ENCODE results near the gene IL1RAPL2. TPM values are rescaled to one million over a fixed set of nuclear protein-coding genes. Genes with fewer than 3 reads are reported as not detected.
"Not testable (repeated sequence)": the region's sequence is repeated elsewhere in the genome, so short reads cannot be mapped to it uniquely, and the experiment has no call there.

The IL1RAPL2 gene
- polyA plus RNA-seq = not detected

DNA sequence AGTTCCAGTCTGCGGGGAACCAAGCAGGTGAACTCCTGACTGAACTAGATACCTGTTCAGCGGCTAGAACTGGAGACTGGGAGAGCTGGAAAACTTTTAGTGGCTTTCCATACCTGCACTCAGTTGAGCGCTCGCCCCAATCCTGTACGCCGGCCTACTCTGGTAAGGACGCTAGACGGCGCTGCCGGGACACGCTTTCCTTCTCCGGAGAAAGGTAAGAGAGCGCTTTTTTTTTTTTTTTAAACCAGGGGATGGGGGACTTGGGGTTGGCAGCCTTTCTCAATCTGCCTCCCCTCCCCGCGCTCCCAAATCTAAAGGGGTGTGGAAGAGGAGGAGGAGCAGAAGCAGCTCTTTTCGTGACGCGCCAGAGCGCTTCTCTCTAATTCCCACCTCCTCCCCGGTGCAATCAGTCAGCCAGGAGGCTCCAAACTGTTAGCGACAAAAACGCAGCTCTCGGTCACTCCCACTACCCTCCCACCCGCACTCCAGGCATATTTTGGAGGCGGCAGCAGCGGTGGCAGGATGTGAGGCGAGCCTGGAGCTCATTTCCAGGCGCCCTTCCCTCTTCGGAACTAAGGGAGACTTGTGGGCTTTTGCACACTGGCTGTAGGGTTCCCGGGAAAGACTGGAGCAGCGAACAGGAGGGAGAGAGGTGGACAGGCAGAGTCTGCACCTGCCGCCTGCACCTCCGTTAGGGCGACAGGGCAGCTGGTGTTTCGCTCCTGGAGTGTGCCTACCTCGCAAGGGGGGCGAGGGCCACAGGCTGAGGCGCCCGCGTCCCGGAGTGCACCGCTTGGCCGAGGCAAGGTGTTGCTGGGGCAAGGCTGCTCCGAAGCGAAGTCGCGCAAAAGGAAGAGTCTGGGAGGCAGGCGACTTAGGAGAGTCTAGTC, at the start of gene IL1RAPL2:
Gene IL1RAPL2, plus strand, starts transcription at position 409 of the 890 bp plus-strand sequence.
- Mint-ChIP-seq H3K9me3 (no peaks in the 10 kb centered on the region), H3K27me3 (peaks cover 7% of the 10 kb centered on the region), H3K4me1 (peaks cover 0 to 2% (median 0%) of the 10 kb centered on the region in 3 donors), H3K4me3 (no peak within 1 kb of the TSS), H3K27ac (no peak within 1 kb of the TSS), H3K36me3 (no peaks in the 10 kb centered on the region)

DNA sequence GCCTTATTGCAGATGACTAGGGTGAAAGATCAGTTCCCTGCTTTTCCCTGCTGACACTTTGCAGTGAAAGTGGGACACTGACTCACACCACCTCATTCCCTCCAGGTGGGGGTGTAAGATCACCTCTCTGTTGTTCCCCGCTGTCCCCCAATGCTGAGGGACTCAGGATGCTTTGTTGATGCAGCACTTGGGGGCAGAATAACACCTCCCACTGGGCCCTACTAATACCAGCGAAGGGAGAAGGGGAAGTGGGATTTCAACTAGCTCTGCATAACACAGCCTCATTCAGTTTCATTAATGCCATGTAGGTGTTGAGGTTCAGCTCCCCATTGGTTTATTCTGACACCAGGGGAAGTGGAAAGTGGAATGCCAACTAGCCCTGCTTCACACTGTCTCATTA, 43.6 kb upstream of the IL1RAPL2 start:
- Mint-ChIP-seq H3K36me3 (no peaks in the 10 kb centered on the region), H3K27ac (no peak overlapping the region), H3K4me3 (no peak overlapping the region), H3K27me3 (no peaks in the 10 kb centered on the region), H3K4me1 (no peaks in the 10 kb centered on the region), H3K9me3 (peaks cover 0 to 9% (median 1%) of the 10 kb centered on the region in 3 donors)

DNA sequence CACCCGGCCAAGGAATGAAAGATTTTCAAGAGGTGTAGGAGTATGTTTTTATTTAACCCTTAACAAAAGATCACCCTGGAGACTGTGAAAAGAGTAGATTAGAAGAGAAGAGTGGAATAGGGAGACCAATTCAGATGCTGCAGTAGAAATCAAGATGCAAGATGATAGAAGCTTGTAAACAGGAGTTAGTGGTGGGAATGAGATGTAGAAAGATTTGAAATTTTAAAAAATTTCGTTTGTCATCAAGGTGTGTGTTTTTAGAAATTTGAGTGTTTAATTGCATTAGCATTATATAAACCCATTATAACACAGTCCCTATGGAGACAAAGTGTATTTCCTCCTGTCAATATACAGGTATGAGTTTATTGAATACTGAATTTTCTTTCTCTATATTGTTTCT, 42.1 kb upstream of the IL1RAPL2 start:
- no peaks in the 10 kb centered on the region for H3K4me1 Mint-ChIP-seq
- no peak overlapping the region for H3K27ac Mint-ChIP-seq
- no peaks in the 10 kb centered on the region for H3K27me3 Mint-ChIP-seq
- H3K36me3 Mint-ChIP-seq = no peaks in the 10 kb centered on the region
- H3K4me3 Mint-ChIP-seq = no peak overlapping the region
- peaks cover 0 to 9% (median 1%) of the 10 kb centered on the region in 3 donors for H3K9me3 Mint-ChIP-seq

- H3K27me3 Mint-ChIP-seq = no peaks in the 10 kb centered on the region
- no peaks in the 10 kb centered on the region for H3K36me3 Mint-ChIP-seq
- H3K4me1 Mint-ChIP-seq = peaks cover 0 to 1% (median 0%) of the 10 kb centered on the region in 3 donors
Measured at GRCh38 chrX:104539081-104539480, 26.9 kb upstream of the IL1RAPL2 start.

GRCh38 chrX:104542447-104542846, 23.6 kb upstream of the IL1RAPL2 start:
- H3K4me3 Mint-ChIP-seq, H3K27ac Mint-ChIP-seq, H3K4me1 Mint-ChIP-seq, H3K36me3 Mint-ChIP-seq, H3K27me3 Mint-ChIP-seq: not testable (repeated sequence)
- H3K9me3 Mint-ChIP-seq = peaks cover 0 to 11% (median 4%) of the 10 kb centered on the region in 3 donors

More at GRCh38 chrX:104539081-104539480, 26.9 kb upstream of the IL1RAPL2 start:
- Mint-ChIP-seq H3K9me3 (peaks cover 0 to 6% (median 4%) of the 10 kb centered on the region in 3 donors), H3K4me3 (no peak overlapping the region), H3K27ac (no peak overlapping the region)

DNA sequence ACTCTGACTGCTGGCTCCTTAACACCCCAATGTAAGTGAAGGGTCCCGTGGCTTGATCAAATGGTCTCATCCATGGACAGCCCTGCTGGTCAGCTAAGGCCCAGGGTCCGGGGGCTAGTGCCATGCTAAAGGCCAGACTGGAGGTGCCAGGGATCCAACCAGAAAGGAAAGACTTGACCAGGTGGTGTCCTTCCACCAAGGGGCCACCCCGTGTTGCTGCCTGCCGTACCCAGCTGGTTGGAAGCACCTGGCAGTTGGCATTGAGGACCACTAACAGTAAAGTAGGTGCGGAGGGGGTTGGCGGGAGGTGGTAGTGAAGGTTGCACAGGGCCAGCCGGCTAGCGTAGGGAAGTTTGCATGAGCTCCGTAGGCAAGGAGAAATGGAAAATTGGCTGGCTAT, 1.7 kb upstream of the IL1RAPL2 start:
- H3K9me3 Mint-ChIP-seq = no peaks in the 10 kb centered on the region
- peaks cover 0 to 2% (median 0%) of the 10 kb centered on the region in 3 donors for H3K4me1 Mint-ChIP-seq
- H3K27me3 Mint-ChIP-seq = peaks cover 7% of the 10 kb centered on the region

GRCh38 chrX:104564921-104565703, 887 bp upstream of the IL1RAPL2 start:
- Mint-ChIP-seq H3K4me1 (peaks cover 0 to 2% (median 0%) of the 10 kb centered on the region in 3 donors), H3K4me3 (no peak overlapping the region), H3K36me3 (no peaks in the 10 kb centered on the region), H3K9me3 (no peaks in the 10 kb centered on the region), H3K27ac (no peak overlapping the region), H3K27me3 (peaks cover 7% of the 10 kb centered on the region)

More for the DNA sequence above, 1.7 kb upstream of the IL1RAPL2 start:
- Mint-ChIP-seq H3K4me3 (no peak overlapping the region), H3K27ac (no peak overlapping the region), H3K36me3 (no peaks in the 10 kb centered on the region)

DNA sequence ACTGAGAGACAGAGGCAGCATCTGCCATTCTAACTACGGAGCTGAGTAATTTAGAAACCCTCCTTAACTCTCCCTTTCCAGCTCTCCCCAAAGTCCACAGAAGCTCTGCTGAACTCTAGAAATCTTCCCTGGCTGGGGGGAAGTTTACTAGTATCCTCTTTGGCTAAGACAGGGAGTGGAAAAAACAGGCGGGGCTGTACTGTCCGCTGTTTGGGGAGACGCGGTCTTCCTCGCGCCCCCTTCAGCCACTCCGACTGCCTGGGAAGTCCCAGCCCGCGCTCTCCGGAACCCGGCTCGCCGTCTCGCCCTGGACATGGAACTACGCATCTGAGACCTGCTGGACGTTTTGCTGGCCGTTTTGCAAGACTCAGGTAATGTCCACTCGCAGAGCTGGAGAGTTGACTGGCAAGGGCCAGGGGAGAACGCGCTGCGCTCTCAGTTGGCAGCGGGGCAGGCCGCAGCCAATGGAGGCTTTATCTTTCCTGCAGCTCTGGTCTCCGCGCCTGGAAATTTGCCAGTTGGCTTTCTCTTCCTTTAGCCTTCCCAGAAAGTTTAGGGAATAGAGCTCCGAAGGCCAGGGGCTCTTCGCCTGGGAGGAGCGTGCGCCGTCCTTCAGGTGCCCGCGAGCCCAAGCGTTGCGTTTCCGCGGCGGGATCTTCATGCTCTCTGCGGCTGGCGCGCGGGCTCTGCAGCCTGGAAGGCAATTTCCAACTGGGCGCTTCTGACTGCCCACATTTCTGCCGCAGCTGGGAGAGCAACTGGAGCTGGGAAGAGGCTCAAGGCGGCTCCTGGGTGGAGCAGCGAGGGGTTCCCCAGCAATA, 892 bp downstream of the IL1RAPL2 start:
- Mint-ChIP-seq H3K36me3 (no peaks in the 10 kb centered on the region), H3K27me3 (peaks cover 7% of the 10 kb centered on the region), H3K4me3 (no peak overlapping the region), H3K4me1 (peaks cover 0 to 2% (median 0%) of the 10 kb centered on the region in 3 donors), H3K9me3 (no peaks in the 10 kb centered on the region), H3K27ac (no peak overlapping the region)

GRCh38 chrX:104567506-104567905, 1.5 kb downstream of the IL1RAPL2 start:
- Mint-ChIP-seq H3K4me1 (peaks cover 0 to 2% (median 0%) of the 10 kb centered on the region in 3 donors), H3K27ac (no peak overlapping the region), H3K4me3 (no peak overlapping the region), H3K36me3 (no peaks in the 10 kb centered on the region), H3K9me3 (no peaks in the 10 kb centered on the region), H3K27me3 (peaks cover 7% of the 10 kb centered on the region)

GRCh38 chrX:104568304-104568915, 2.4 kb downstream of the IL1RAPL2 start:
- H3K27me3 Mint-ChIP-seq = peaks cover 9% of the 10 kb centered on the region
- no peak overlapping the region for H3K27ac Mint-ChIP-seq
- H3K4me3 Mint-ChIP-seq = no peak overlapping the region
- H3K9me3 Mint-ChIP-seq = no peaks in the 10 kb centered on the region
- H3K36me3 Mint-ChIP-seq = peaks cover 2% of the 10 kb centered on the region
- peaks cover 0 to 2% (median 0%) of the 10 kb centered on the region in 3 donors for H3K4me1 Mint-ChIP-seq

DNA sequence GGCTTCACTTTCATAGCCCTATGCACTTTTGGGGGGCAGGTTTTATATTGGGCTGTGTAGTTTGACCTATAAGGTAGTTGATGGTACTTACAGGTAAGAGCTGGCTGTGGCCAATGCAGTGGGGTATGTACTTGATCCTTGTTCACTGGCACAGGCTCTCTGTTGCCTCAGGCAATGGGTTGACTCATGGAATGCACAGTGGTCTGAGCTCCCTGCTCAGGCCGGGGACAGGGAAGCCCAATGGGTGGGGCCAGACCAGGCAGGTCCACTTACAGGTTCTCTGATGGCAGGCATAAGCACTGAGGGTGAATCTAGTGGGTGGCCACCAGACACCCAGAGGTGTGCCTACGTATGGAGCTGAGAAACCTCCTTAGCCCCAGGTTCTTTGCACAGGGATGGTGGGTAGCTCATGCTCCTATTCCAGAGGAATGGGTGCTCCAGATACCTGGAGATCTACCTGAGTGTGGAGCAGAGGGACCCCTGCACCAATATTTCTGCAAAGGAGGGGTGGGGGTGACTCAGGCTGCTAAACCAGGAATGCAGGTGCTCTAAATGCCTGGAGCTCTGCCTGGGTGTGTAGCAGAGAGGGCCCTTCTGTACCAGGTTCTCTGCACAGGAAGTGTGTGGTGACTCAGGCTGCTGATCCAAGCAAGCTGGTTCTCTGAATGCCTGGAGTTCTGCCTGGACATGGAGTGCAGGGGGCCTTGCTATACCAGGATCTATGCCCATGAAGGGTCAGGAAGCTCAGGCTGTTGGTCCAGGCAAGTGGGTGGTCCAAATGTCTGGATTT, 52.3 kb downstream of the IL1RAPL2 start:
- Mint-ChIP-seq H3K27ac (no peak overlapping the region), H3K4me3 (no peak overlapping the region), H3K36me3 (no peaks in the 10 kb centered on the region), H3K4me1 (no peaks in the 10 kb centered on the region), H3K27me3 (peaks cover 2% of the 10 kb centered on the region), H3K9me3 (peaks cover 0 to 6% (median 4%) of the 10 kb centered on the region in 3 donors)

- no peak overlapping the region for H3K4me3 Mint-ChIP-seq
- no peaks in the 10 kb centered on the region for H3K4me1 Mint-ChIP-seq
- H3K36me3 Mint-ChIP-seq = no peaks in the 10 kb centered on the region
- peaks cover 2% of the 10 kb centered on the region for H3K27me3 Mint-ChIP-seq
- H3K27ac Mint-ChIP-seq = no peak overlapping the region
- peaks cover 0 to 4% (median 2%) of the 10 kb centered on the region in 3 donors for H3K9me3 Mint-ChIP-seq
Measured at GRCh38 chrX:104621781-104622180, 55.8 kb downstream of the IL1RAPL2 start.

GRCh38 chrX:104641176-104641575, 75.2 kb downstream of the IL1RAPL2 start:
- Mint-ChIP-seq H3K4me1 (no peaks in the 10 kb centered on the region), H3K9me3 (peaks cover 0 to 19% (median 9%) of the 10 kb centered on the region in 3 donors), H3K4me3 (no peak overlapping the region), H3K27ac (no peak overlapping the region), H3K27me3 (peaks cover 1% of the 10 kb centered on the region), H3K36me3 (no peaks in the 10 kb centered on the region)

All from IgD-negative memory B cell (primary cell).